Urothelium cell line (cell line): ENCODE data around the gene ZNF76.

Experiments used
- DNase-seq: peaks from one replicate; pipeline ENCODE4 v3.0.0; 2011; ENCODE audit warnings: low spot score, mixed read lengths
- FAIRE-seq: peaks from 2 replicates; lab custom pipeline; 2011; peaks lifted over from hg19 to GRCh38; lab: Jason Lieb, UNC

ZNF76 gene

DNA sequence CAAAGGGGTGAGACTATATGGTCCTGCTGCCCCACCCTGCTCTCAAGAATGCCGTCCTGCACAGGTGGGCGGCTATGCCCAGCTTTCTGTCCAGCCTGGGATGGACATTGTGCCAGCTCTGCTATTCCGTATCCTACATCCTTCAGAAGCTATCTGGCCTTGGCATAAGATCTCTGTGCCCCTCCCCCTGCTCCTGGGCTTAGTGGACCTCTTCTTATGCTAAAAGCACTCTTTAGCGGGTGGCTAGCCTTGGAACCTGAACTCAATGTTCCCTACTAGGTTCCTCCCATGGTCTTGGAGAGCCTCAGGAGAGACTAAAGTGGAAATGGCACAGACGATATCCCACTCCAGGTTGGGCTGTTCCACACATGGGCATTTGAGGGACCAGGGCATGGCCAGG lies 23.3 kb upstream of the ZNF76 start:
- no peak for FAIRE-seq
- no peak for DNase-seq

DNA sequence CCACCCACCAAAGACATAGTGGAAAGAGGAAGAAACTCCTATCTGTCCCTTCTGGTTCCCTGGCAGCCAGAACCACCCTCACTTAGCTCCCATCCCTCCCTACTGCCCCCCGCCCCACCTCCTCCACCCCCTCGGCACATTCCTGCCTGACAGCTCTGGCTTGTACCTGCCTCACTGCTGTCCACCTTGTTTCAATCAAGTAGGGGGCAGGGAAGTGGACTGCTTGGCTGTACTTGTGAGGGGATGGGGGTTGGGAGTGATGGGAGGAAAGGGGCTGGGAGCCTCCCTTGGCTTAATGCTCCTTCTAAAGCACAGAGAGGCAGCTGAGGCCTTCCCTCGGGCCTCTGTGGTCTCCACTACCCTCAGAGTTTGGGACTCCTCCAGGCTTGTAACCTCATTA lies 22.1 kb upstream of the ZNF76 start:
- DNase-seq (no peak), FAIRE-seq (no peak)

DNA sequence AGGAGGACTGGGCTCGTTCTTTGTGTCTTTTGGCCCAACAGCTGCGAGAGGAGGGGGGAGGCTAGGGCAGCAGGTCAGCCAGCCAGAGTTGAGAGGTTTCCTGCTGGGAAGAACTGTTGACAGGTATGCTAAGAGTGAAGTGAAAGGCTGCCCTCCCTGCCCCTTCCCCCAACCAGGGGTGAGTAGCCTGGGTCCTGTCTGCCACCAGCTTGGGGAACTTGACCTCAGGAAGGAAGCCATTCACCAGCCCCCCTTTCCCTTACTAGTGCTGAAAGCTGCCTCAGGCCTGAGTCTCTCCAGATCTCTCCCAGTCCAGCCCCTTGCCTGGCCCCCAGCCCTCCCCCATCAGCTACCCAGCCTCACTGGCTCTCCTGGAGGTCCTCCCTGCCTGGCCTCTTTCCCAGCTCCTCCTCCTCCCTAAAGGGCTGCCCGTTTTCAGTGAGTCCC lies 20.7 kb upstream of the ZNF76 start:
- FAIRE-seq (no peak), DNase-seq (no peak)

DNA sequence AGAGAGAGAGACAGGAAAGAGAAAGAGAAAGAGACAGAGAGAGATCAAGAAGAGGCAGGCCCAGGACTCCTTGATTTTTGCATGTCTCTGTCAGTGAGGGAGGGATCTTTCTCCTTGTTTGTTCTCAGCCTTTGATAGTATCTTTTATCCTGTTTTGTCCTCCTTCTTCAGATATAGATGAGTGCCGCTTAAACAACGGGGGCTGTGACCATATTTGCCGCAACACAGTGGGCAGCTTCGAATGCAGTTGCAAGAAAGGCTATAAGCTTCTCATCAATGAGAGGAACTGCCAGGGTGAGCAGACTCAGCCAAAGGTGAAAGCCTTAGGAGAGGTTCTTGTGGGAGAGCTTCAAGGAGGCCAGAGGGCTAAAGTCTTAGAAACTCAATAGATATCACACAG lies 20.0 kb upstream of the ZNF76 start:
- no peak for FAIRE-seq
- no peak for DNase-seq

DNA sequence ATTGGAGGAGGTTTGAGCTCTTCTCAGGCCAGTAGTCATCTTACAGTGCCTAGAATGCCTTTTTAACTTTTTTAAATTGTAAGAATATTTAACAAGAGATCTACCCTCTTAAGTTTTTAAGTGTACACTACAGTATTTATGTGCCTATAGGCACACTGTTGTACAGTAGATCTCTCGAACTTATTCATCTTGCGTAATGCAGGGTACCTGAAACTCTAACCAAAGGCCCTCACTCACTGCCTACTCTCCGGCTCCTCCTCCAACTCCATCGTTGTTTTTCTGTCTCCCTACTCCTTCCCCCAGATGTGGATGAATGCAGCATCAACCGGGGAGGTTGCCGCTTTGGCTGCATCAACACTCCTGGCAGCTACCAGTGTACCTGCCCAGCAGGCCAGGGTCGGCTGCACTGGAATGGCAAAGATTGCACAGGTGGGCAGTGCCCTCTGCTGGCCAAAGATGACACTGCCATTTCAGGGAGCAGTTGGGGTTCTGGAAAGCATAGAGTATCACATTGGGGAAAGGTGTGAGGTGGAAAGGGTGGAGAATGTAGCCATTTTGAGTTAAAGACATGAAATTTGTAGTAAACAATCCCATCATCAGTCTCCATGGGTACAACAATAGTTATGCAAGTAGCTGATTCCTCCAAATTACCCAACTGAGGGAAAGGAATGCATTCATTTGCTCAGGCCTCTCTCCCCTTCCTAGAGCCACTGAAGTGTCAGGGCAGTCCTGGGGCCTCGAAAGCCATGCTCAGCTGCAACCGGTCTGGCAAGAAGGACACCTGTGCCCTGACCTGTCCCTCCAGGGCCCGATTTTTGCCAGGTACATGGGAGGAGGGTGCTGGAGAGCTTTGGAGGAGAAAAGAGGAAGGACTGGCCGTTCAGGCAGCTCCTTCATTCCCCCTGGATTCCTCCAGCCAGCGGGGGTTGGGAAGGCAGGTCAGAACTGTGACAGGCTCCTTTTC lies 18.4 kb upstream of the ZNF76 start:
- DNase-seq: peak; percentile 84
- no peak for FAIRE-seq

DNA sequence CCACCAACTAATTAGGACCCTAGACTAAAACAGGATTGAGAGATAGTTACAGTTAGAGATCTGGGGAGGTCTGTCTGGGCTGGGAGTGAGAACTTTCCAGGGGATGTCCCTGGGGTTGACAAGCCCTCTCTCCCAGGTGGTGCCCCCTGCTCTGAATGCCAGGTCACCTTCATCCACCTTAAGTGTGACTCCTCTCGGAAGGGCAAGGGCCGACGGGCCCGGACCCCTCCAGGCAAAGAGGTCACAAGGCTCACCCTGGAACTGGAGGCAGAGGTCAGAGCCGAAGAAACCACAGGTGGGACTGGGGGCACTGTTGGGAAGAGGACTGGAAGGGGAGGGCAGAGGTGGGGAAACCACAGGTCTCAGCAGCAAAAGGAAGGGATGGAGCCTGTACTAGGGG lies 17.0 kb upstream of the ZNF76 start:
- DNase-seq: no peak
- no peak for FAIRE-seq

DNA sequence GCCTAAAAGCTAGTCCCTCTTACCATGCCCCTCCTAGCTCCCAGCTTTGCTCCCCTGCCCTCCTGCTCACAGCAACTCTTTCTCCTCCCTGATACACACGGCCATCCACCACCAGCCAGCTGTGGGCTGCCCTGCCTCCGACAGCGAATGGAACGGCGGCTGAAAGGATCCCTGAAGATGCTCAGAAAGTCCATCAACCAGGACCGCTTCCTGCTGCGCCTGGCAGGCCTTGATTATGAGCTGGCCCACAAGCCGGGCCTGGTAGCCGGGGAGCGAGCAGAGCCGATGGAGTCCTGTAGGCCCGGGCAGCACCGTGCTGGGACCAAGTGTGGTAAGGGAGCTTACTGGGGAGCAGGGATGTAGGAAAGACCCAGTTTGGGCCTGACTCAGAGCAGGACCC lies 16.6 kb upstream of the ZNF76 start:
- DNase-seq (no peak), FAIRE-seq (no peak)

DNA sequence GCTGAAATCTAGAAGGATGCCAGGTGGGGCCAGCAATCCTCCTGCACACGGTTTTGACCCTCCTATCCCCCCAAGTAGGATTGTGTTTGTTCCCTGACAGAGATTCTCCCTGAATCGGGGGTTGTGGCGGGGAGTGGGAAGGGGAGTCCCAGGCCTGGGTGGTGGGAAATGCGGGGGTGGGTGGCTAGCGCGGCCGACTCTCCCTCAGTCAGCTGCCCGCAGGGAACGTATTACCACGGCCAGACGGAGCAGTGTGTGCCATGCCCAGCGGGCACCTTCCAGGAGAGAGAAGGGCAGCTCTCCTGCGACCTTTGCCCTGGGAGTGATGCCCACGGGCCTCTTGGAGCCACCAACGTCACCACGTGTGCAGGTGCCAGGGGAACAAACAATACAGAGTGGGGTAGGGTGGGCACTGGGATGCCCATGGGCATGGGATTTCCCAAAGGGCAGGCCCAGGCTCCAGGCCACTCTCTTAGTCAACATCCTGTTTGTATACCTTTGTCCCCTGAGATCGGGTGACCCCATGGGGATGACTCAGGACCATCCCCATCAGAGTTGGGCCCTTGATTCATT lies 16.1 kb upstream of the ZNF76 start:
- DNase-seq (no peak), FAIRE-seq (no peak)

DNA sequence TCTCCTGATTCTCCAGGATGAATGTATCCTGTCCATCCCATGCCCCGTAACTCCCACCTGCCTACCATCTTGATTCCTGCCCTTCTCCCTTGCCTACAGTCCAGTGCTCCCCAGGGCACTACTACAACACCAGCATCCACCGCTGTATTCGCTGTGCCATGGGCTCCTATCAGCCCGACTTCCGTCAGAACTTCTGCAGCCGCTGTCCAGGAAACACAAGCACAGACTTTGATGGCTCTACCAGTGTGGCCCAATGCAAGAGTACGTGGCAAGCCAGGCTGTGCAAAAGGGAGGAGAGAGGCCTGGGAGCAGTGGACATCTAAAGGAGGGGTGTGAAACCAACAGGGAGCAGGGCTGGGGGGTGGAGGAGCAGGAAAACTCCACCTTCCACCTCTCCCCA lies 15.0 kb upstream of the ZNF76 start:
- DNase-seq (no peak), FAIRE-seq (no peak)

DNA sequence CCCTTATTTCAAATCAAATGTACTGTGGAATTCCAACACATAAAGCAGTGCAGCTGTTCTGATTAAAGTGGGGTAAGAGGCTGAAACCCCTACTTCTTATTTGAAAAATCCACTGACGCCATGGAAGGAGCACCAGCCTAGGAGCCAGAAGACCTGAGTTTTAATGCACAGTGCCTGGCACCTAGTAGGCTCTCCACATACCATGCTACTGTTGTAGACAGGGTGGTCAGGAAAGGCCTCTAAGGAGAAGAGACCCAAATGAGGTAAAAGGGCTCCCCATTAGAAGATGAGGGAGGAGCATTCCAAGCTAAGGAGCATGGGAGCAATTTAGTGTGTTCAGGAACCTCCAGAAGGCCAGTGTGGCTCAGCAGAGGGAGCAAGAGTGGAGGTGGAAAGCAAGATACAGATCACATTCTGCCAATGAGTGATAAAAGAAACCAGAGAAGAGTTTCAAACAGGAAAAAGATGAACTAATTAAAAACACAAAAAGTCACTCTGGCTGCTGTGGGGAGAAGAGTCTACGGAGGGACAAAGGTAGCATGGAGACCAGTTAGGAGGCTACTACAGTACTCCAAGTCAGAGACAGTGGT lies 11.8 kb upstream of the ZNF76 start:
- FAIRE-seq (no peak), DNase-seq (no peak)

DNA sequence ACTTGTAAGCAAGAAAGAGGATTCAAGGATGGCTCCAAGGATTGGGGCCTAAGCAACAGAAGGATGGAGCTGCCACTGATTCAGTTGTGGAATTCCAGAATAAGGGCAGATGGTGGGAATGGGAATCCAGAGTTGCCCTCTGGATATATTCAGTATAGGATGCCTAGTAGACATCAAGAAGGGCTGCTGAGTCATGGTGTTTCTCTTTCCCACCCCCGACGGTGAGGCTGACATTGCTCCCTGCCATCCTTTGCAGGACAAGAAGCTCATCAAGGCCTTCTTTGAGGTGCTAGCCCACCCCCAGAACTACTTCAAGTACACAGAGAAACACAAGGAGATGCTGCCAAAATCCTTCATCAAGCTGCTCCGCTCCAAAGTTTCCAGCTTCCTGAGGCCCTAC lies 11.2 kb upstream of the ZNF76 start:
- FAIRE-seq (no peak), DNase-seq (no peak)

DNA sequence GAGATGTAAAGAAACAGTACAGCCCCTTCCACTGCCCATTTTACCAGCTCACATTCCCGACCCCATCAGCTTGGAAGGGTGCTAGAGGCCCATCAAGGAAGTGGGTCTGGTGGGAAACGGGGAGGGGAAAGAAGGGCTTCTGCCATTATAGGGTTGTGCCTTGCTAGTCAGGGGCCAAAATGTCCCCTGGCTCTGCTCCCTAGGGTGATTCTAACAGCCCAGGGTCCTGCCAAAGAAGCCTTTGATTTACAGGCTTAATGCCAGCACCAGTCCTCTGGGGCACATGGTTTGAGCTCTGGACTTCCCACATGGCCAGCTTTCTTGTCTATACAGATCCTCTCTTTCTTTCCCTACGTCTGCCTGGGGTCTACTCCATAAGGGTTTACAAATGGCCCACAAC lies 10.6 kb upstream of the ZNF76 start:
- FAIRE-seq: no peak
- DNase-seq: no peak

DNA sequence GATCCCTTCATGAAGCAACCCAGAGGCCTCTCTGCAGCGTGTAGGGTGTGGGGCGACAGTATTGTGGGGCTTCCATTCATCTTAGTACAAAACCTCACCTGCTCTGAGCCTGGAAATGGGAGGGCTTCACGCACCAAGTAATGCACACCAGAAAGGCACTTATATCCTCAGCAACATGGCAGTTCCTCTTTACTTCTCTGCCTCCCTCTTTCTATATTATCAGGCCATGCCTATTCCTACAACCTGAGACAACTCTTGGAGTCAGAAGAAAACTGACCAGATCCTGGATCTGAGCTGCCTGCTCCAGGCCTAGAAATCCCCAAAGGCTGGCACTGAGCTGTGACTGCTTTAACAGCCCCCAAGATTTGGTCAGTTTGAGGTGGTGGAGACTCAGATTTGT lies 7.6 kb upstream of the ZNF76 start:
- DNase-seq: no peak
- no peak for FAIRE-seq

DNA sequence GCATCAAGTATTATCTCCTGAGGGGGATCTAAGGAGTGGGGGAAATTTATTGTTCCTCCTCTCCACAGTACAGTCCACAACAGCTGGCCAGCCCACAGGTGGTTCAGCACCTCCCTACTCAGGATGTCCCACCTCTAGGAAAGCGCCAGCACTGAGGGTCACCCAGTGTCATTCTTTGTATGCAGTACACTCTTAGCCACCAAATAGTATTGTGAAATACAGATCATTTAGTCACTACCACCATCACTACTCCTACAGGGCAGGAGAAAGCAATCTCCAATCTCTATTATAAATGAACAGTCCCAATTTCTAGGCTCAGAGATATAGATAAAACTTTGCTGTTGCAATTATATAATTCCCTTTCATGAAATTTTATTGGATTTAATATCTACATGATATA lies 6.3 kb upstream of the ZNF76 start:
- FAIRE-seq: no peak
- DNase-seq: no peak

DNA sequence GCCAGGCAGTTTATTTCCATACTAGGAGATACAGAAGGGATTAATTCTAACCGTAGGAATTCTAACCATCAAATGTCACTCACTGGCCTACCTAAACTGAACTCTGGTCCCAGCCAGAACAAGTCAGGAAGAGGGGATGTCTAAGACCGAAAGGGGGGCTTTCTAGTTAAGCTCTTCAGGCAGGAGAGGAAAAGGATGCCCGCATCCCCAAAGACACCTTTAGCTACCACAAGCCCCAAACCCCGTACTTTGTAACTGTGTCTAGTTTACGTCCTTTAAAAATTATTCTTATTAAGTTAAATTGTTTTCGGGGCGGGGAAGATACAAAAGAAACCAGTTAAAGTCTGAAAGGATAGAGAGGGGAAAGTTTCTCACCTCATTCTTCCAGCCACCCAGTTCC lies 1.2 kb upstream of the ZNF76 start:
- FAIRE-seq (no peak), DNase-seq (no peak)

DNA sequence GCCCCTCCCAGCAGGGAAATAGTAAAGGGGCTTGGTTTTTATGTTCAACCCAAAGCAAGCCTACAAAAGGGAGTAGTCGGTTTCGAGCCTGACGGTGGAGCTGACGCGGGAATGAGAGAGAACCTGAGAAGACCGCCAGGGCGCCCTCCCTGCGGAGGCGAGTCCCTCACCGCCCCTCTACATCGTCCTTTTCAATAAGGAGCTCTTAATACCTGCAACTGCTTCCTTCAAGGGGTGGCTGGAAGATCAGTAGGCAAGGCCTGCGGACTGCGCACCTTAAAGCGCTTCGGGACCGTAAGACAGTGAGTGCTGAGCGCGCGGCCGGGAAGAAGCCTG lies 709 bp upstream of the ZNF76 start:
- peak; percentile 73 for DNase-seq
- FAIRE-seq: no peak

DNA sequence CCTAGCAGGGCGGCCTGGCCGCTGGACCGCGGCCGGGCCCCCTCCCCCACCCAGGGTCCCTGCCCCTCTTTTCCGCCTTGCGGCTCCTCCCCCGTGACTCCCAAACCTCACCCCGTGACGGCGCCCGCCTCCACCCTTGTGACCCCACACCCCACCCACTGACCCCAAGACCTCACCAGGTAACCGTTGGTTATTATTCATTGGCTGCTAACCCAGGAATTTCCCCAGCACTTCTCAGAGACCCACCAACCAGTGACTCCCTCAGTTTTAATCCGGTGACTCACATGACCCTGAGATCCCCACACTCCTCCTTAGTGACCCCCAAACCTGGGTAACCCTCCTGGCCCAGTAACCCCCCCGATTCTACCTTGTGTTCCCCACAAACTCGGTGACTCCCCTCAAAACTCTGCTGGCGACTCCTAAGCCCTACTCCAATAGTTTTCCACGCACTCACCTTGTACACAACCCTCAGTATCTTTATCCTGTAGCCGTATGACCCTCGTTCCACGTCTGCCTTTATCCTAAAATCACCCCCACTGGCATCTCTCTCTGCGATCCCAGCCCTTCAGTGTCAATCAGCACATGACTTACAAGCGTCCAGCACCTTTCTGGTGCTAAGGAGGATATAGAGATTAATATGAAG lies 534 bp downstream of the ZNF76 start:
- no peak for FAIRE-seq

DNA sequence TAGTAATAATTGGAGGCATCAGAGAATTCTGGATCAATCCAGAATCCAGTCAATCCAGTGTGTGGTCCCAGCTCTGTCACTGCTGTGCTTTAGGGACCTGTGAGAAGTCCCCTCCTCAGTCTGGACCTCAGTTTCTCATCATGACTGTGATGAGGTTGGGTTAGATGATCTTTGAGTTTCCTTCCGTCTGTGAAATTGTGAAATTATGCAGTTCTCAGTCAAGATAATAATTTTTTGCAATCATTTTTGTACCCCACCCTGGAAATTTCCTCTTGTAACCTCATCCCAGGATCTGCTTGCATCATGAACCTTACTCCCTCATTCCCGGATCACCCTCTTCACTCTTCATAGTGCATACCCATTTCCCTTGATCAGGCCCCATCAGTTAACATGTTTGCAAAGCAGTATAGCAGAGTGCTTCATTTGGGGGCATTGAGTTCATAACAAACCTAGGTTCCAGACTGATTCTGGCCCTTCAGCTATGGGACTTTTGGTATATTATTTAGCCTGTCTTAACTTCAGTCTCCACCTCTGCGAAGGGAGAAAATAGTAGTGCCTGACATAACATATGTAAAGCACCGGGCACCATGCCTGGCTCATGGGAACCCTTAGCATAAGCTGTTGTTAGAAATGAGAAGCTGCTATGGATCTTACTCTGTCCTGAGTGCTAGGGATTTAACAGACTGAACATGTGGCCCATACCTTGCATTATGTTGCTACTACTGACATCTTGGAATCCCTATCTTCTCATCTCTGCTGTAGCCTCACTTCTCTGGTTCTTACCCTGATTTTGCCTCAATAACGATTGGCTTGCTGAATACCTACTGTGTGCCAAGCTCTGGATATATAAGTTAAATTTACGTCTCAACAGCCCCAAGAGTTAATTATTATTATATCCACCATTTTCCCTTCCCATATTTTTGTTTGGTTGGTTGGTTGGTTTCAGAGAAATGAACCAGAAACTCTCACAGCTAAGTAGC lies 1.3 kb downstream of the ZNF76 start:
- FAIRE-seq: no peak
- no peak for DNase-seq

More for the DNA sequence above, 534 bp downstream of the ZNF76 start:
- peak; percentile 82 for DNase-seq

DNA sequence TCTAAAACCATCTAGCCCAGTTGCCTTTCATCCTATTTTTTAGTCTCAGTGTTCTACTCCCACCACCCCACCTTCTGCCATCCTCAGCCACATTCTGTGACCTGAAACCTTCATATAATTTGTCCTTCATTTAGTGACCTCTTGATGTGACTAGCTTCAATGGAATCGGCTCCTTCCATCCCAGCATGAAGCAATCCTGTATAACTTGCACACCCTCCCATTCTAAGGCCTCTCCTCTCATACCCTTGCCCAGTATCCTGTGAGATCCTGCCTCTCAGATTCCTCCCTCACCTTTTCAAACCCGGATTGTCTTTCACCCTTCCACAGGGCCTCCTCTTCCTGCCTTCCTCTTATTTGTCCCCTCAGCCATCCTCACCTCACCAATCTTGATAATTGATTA lies 3.1 kb downstream of the ZNF76 start:
- DNase-seq (no peak), FAIRE-seq (no peak)

DNA sequence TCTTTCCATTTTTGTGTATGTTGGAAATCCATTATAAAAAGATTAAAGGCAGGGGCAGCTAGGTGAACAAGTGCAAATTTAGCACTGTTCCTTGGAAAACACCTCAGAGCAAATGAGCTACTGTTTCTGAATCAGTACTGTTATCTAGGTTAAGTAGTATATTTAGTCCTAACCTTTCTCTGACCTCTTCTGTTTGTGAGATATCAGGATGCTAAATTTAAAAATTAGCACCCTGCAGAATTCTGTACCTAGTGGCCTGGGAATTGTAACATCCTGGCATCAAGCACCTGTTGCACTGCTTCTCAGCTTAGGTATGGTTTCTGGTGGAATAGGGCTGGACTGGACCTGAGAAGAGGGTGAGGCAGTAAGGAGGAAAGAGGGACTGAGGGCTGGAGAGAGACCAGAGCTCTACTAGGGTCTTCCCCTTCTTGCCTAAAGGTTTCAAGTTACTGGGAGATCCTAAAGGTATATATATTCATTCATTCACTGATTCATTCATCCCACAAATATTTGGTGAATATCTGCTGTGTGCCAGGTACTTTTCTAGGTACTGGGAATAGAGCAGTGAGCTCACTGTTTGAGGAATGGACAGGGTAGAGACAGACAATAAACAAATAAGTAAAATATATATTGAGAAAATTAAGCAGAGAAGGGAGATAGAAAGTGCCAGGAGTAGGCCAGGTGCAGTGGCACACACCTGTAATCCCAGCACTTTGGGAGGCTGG lies 5.2 kb downstream of the ZNF76 start:
- no peak for DNase-seq
- no peak for FAIRE-seq
